ENCODE results near the gene PARK7.

- TF ChIP-seq EZH2 (IDR thresholded peaks at IDR 0.05; ENCODE audit: low read depth, unreplicated experiment) (no peak), CTCF (conservative IDR thresholded peaks at IDR 0.05; ENCODE audit: low read depth in 2 of 2) (no peak), EZH2phosphoT487 (IDR thresholded peaks at IDR 0.05; ENCODE audit: unreplicated experiment) (no peak), REST (IDR thresholded peaks at IDR 0.05; ENCODE audit: unreplicated experiment) (no peak), ZNF331 (CRISPR knock-in tag; IDR thresholded peaks at IDR 0.05; ENCODE audit: low read depth) (no peak), ZNF114 (CRISPR knock-in tag; IDR thresholded peaks at IDR 0.05) (no peak), JUNB (IDR thresholded peaks at IDR 0.05; ENCODE audit: unreplicated experiment) (no peak)
Observed at GRCh38 chr1:7938070-7938469, 23.4 kb upstream of the PARK7 start.

All from GM23338 (cell line).